GM19455 (cell line): ENCODE results near the gene ASH1L.
"Not testable (repeated sequence)": the region's sequence is repeated elsewhere in the genome, so short reads cannot be mapped to it uniquely, and the experiment has no call there.

Source experiments
- ATAC-seq: cut with Tn5 transposase; IDR thresholded peaks from one replicate; pipeline ENCODE4 v1.9.1; 2021; ENCODE audit not compliant: unreplicated experiment

The ASH1L gene

GRCh38 chr1:155499953-155500639 is 62.5 kb downstream of the ASH1L start:
- no peak for ATAC-seq

DNA sequence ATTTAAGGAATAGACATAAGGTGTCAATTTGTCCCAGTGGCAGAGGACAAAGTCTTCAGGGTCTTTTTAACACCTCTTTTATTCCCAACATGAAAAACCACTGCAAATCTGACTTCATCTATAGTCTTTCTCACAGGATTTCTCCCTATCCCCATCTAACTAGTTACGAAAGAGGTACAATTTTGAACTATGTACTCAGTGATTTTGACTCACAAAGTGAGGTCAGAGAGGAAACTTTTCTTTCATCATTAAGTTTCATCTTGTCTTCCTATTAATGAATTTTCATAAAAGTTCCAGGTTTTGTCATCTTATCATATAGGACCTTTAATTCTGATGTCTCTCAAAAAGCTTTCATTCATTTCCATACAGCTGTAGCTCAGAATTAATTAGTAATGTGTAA is 63.3 kb downstream of the ASH1L start:
- ATAC-seq = no peak

DNA sequence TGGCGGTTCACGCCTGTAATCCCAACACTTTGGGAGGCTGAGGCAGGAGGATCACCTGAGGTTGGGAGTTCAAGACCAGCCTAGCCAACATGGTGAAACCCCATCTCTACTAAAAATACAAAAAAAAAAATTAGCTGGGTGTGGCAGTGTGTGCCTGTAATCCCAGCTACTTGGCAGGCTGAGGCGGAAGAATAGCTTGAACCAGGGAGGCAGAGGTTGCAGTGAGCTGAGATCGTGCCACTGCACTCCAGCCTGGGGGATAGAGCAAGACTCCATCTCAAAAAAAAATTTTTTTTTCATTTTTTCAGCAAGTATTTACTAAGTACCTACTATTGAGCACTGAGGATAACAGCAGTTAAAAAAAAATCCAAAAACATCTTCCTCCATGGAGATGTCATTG is 69.0 kb downstream of the ASH1L start:
- not testable (repeated sequence) for ATAC-seq

GRCh38 chr1:155488419-155488818 is 74.2 kb downstream of the ASH1L start:
- not testable (repeated sequence) for ATAC-seq

DNA sequence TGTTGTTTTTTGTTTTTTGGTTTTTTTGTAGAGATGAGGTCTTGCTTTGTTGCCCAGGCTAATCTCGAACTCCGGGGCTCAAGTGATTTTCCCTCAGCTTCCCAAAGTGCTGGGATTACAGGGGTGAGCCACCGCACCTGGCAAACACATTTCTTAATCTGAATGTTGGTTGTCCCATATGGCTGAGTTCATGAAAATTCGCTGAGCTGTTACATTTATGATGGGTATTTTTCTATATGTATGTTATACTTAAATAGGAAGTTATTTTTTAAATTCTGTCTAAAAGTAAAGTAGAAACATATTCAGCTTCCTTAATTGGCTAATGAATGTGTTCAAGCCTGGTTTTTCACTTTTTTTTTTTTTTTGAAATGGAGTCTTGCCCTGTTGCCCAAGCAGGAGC is 75.1 kb downstream of the ASH1L start:
- ATAC-seq = no peak

GRCh38 chr1:155486952-155487351 is 75.7 kb downstream of the ASH1L start:
- ATAC-seq = not testable (repeated sequence)

- ATAC-seq = no peak
These were observed 76.7 kb downstream of the ASH1L start for GRCh38 chr1:155485945-155486344.

GRCh38 chr1:155485222-155485621 is 77.4 kb downstream of the ASH1L start:
- no peak for ATAC-seq

DNA sequence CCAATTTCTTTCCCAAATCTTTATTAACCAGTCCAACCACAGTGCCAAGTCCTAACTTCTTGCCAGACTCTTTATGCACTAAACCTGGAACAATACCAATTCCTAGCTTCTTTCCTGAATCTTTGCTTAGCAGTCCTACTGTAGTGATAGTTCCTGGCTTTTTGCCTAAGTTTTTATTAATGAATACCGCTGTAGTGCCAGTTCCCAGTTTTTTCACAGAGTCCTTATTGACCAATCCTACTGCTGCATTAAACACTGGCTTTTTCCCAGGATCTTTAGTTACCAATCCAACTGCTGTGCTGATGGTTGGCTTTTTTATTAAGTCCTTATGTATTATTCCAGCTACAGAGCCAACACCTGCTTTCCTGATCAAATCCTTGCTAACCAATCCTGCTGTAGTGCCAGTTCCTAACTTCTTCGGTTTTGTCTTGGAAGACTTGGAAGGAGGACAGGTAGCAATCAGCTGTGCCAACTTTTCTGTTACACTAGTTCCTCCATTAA is 80.8 kb downstream of the ASH1L start:
- no peak for ATAC-seq

GRCh38 chr1:155479205-155479604 is 83.4 kb downstream of the ASH1L start:
- ATAC-seq = no peak

- no peak for ATAC-seq
These were observed 84.2 kb downstream of the ASH1L start for GRCh38 chr1:155478270-155478852.

DNA sequence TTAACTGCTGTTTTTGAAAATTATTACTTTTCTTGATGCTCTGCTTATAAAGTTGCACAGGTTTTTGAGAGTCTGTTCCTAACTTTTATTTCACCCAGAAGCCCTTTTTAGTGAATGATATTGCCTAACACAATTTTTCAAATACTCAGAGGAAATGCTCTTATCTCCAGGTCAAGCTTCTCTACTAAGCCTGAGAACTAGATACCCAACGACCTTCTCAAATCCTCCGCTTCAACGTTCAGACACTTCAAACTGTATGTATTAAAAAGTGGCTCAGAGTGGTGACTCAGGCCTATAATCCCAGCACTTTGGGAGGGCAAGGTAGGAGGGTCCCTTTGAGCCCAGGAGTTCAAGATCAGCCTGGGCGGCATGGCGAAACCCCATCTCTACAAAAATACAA is 88.5 kb downstream of the ASH1L start:
- no peak for ATAC-seq

- no peak for ATAC-seq
These were observed 89.3 kb downstream of the ASH1L start for GRCh38 chr1:155473151-155473821.

GRCh38 chr1:155472491-155473083 is 90.0 kb downstream of the ASH1L start:
- no peak for ATAC-seq

DNA sequence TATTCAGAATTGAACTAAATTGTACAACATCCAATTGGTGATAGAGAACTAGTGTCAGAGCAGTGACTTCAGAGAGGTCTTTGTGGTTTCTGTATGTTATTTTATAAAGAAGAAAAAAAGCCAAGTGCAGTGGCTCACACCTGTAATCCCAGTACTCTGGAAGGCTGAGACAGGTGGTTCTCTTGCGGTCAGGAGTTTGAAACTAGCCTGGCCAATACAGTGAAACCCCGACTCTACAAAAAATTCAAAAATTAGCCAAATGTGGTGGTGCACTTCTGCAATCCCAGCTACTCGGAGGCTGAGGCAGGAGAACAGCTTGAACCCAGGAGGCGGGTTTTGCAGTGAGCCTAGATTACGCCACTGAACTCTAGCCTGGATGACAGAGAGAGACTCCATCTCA is 90.7 kb downstream of the ASH1L start:
- ATAC-seq = no peak

DNA sequence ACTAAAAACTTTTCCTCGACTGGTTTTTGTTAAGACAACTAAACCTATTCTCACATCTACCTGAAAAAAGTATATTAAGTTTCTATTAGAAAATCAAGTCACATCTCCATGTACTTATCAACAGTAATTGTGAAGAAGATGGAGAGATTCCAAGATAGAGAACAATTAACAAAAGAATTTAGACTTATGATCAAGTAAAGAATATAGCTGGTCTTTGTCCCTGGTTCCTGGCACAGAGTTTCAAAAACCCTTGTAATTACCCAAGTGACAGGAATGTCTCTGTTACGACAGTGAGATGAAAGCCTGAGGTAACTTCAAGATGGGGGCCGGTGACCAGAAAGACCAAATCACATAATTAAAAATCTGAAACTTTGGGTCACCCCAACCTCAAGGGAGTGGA is 91.6 kb downstream of the ASH1L start:
- no peak for ATAC-seq

DNA sequence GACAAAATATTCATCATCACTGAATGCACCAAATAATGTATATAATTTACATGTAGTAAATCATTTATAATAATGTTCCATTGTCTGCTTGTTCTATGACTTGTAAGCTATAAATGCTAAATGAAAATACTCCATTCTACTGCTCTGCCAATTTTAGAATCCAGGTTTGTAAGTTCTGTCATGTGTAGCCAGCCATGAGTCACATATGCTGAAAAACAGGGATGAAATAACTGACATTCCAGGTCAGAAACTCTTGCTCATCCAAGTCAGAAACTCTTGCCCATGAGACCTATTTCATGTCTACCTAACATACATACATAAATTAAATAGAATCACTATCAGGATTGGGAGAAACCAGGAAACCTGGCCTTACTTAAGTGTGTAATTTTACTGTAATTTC is 95.6 kb downstream of the ASH1L start:
- no peak for ATAC-seq

GRCh38 chr1:155466617-155466972 is 96.0 kb downstream of the ASH1L start:
- ATAC-seq = no peak

DNA sequence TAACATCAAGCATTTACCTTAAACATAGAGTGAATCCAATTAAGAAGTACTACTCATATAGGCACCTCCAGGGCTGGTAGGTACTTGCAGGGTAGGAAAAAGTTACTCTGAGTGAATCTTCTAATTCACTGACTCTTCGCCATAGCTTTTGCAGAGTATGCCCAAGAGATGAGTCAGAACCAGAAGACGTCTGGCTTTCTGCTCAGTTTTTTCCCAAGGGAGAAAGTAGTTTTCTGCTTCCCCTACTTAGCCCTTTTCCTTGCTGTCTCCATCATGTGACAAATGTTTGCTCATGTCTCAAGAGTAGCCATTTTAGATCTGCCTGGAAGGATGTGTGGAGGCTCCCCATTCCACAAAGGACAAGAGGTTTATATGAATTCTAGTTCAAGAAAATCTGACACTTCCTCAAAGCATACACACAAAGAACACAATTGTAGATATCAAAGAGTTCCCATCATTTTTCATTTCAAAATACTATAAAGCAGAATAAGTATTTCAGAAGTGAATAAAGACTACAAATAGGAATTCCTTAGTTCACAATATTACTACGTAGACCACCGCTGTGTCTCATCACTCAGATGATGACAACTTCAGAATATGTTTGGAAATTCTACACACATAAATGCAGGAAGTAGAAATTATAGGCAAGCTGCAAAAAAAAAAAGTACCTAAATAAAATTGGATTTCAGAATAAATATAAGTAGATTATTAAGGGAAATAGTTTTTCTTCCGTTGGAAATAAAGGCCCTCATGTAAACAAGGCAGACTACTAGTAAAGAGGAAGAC is 98.5 kb downstream of the ASH1L start:
- no peak for ATAC-seq

GRCh38 chr1:155458111-155458510 is 104.5 kb downstream of the ASH1L start:
- ATAC-seq = no peak

DNA sequence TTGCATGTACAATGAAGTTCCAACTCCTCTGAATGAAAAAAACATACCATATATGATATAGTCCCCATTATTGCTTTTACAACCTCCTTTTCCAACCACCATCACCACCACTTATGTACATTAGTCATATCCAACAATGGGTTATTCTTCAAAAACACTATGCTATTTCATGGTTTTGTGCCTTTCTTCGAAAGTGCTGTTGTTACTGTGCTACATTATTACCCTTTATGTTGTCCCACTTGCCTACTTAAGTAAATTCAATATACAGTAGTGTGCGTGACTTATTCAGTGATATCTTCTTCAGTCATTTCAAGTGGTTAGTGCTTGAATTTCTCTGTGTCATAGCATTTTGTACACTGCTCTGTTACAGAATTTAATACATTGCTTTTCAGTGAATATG is 105.3 kb downstream of the ASH1L start:
- ATAC-seq = no peak
